OCI-LY7 (cell line): Measurements from ENCODE around the gene CHPT1. TPM values are rescaled to one million over a fixed set of nuclear protein-coding genes. Genes with fewer than 3 reads are reported as not detected.

Experiments used
- BruUV-seq: library from RNA; stranded (reverse); fragments of 400-500 nt; replicated peaks from 2 replicates; lab custom pipeline; 2021; lab: Mats Ljungman, UMichigan
- CTCF ChIA-PET: fragments of 300-600 bp; sonication (Branson Sonifier 250); formaldehyde crosslinking; loops from one replicate; lab custom pipeline; 2022; ENCODE audit warnings: antibody characterized with exemption; ENCODE audit not compliant: unreplicated experiment; lab: Charles Lee
- POLR2A ChIA-PET: fragments of 300-600 bp; sonication (Branson Sonifier 250); formaldehyde crosslinking; loops from one replicate; lab custom pipeline; 2022; ENCODE audit warnings: antibody characterized with exemption; lab: Charles Lee
- DNase-seq: peaks from one replicate; pipeline ENCODE4 v3.0.0-alpha.2; 2015; ENCODE audit warnings: low spot score
- H2AFZ ChIP-seq: fragments of 200-600 bp; sonication (generic), shearing (Covaris generic); 2 replicates; pipeline ENCODE4 v1.6.1; 2014; ENCODE audit warnings: mild to moderate bottlenecking, antibody characterized with exemption, low read length, moderate library complexity
- H3K27ac ChIP-seq: fragments of 200-600 bp; sonication (generic); 2 replicates; pipeline ENCODE4 v1.5.1; 2014; ENCODE audit warnings: mixed run types, low read depth, mild to moderate bottlenecking, moderate library complexity, low read length, inconsistent platforms; ENCODE audit not compliant: poor library complexity, severe bottlenecking
- H3K36me3 ChIP-seq: fragments of 200-600 bp; sonication (generic); 2 replicates; pipeline ENCODE4 v1.6.1; 2014; ENCODE audit warnings: mild to moderate bottlenecking, antibody characterized with exemption, low read length, moderate library complexity, mixed read lengths; ENCODE audit not compliant: insufficient read depth
- H3K4me1 ChIP-seq: fragments of 200-600 bp; sonication (generic); 2 replicates; pipeline ENCODE4 v1.5.1; 2014; ENCODE audit warnings: mild to moderate bottlenecking, low read length; ENCODE audit not compliant: insufficient read depth, poor library complexity, severe bottlenecking
- H3K4me2 ChIP-seq: fragments of 200-600 bp; sonication (generic); 2 replicates; pipeline ENCODE4 v1.6.1; 2014; ENCODE audit warnings: mild to moderate bottlenecking, low read length
- H3K4me3 ChIP-seq: fragments of 200-600 bp; sonication (generic); 2 replicates; pipeline ENCODE4 v1.5.1; 2014; ENCODE audit warnings: mild to moderate bottlenecking, low read depth, low read length; ENCODE audit not compliant: poor library complexity, severe bottlenecking
- H3K79me2 ChIP-seq: fragments of 200-600 bp; sonication (generic); 2 replicates; pipeline ENCODE4 v1.6.1; 2016; ENCODE audit warnings: low read depth, mild to moderate bottlenecking, low read length, moderate library complexity, mixed read lengths; ENCODE audit not compliant: insufficient read depth
- H3K9me2 ChIP-seq: fragments of 200-600 bp; sonication (generic); 2 replicates; pipeline ENCODE4 v1.6.1; 2016; ENCODE audit warnings: mild to moderate bottlenecking, low read length, mixed read lengths; ENCODE audit not compliant: insufficient read depth
- H3K9me3 ChIP-seq: fragments of 200-600 bp; sonication (generic); 2 replicates; pipeline ENCODE4 v1.6.1; 2014; ENCODE audit warnings: mild to moderate bottlenecking, mixed run types, low read length, mixed read lengths
- H4K20me1 ChIP-seq: fragments of 200-600 bp; sonication (generic); 2 replicates; pipeline ENCODE4 v1.6.1; 2014; ENCODE audit warnings: mild to moderate bottlenecking, antibody characterized with exemption, low read length, moderate library complexity, mixed read lengths; ENCODE audit not compliant: insufficient read depth
- EZH2phosphoT487 ChIP-seq: fragments of 200-600 bp; sonication (generic); IDR thresholded peaks from 2 replicates; pipeline ENCODE4 v1.6.1; 2018; ENCODE audit warnings: low read depth, borderline replicate concordance, mild to moderate bottlenecking, mixed run types, antibody characterized with exemption, low read length, moderate library complexity, mixed read lengths
- intact Hi-C: fragments of 100-400 bp; cut with micrococcal nuclease; formaldehyde crosslinking; loops from one replicate; pipeline ENCODE4 v1.10.0; 2022; ENCODE audit not compliant: unreplicated experiment
- total RNA-seq, 2 experiments: library from RNA; depleted of rRNA in 1 of 2; stranded (reverse); fragments of >200 nt in 1 of 2; shearing (Covaris generic) in 1 of 2; gene quantifications; 2 replicates each; pipeline ENCODE4 v1.2.3, GENCODE V29; 2014 to 2022
- TF ChIP-seq, protein P1 (sequence below): fragments of 200-600 bp; sonication (generic); conservative IDR thresholded peaks from 2 replicates; pipeline ENCODE4 v1.5.1; 2014; ENCODE audit warnings: mild to moderate bottlenecking, antibody characterized with exemption, low read length, moderate library complexity, mixed read lengths

The CHPT1 gene
- total RNA-seq, 2 experiments from 2014 or later = 44.3 to 56.6 TPM

- H3K79me2 ChIP-seq = peaks cover 19% of the 10 kb centered on the region; the same call in 1 of the 2 replicates
- TF ChIP-seq, protein P1, sequence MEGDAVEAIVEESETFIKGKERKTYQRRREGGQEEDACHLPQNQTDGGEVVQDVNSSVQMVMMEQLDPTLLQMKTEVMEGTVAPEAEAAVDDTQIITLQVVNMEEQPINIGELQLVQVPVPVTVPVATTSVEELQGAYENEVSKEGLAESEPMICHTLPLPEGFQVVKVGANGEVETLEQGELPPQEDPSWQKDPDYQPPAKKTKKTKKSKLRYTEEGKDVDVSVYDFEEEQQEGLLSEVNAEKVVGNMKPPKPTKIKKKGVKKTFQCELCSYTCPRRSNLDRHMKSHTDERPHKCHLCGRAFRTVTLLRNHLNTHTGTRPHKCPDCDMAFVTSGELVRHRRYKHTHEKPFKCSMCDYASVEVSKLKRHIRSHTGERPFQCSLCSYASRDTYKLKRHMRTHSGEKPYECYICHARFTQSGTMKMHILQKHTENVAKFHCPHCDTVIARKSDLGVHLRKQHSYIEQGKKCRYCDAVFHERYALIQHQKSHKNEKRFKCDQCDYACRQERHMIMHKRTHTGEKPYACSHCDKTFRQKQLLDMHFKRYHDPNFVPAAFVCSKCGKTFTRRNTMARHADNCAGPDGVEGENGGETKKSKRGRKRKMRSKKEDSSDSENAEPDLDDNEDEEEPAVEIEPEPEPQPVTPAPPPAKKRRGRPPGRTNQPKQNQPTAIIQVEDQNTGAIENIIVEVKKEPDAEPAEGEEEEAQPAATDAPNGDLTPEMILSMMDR = no peak
- no peak for TF ChIP-seq EZH2phosphoT487
- POLR2A ChIA-PET = interaction anchor here (0.6 to 1.1 kb wide), 4 partner anchors 8 to 148 kb away, joined by 3 to 6 read pairs (median 3); no protein-coding TSS in a partner anchor
These were observed 9.8 kb downstream of the CHPT1 start for GRCh38 chr12:101707131-101707782.

DNA sequence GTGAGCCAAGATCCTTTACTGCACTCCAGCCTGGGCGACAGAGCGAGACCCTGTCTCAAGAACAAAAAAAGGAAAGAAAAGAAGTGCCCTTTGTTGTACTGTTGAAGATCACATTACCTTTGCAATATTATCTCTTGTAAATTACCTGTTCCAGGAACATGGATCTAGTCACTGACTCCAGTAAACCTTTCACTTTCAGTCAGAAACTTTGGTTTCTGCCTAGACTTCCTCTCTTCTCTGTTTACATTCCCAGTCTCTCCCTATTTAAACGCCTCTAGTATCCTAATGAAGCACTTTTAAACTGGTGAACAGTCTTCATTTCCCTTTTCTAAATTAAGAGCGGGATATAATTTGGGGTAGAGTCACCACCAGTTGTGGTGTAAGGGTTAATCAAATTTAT, 12.8 kb downstream of the CHPT1 start:
- Histone ChIP-seq H3K36me3 (no peaks in the 10 kb centered on the region; the same call in 1 of the 2 replicates), H4K20me1 (0 out of 2 replicates have a peak, but pooled peaks cover 3% of the 10 kb centered on the region), H3K79me2 (peaks cover 19% of the 10 kb centered on the region; the same call in 1 of the 2 replicates), H3K9me2 (no peaks in the 10 kb centered on the region), H3K4me1 (peaks cover 4% of the 10 kb centered on the region), H3K4me2 (no peak overlapping the region), H2AFZ (no peak overlapping the region), H3K9me3 (no peaks in the 10 kb centered on the region), H3K4me3 (no peak overlapping the region), H3K27ac (no peak overlapping the region)
- ChIA-PET POLR2A (no interaction called here), CTCF (no interaction called here)
- no peak for TF ChIP-seq EZH2phosphoT487
- TF ChIP-seq, protein P1 = no peak
- no peak for DNase-seq
- intact Hi-C loops = no loop called here
- no TSS peak for BruUV-seq

More at GRCh38 chr12:101707131-101707782, 9.8 kb downstream of the CHPT1 start:
- 0 out of 2 replicates have a peak, but pooled peaks cover 3% of the 10 kb centered on the region for H4K20me1 ChIP-seq
- BruUV-seq = no TSS peak
- no peak overlapping the region for H3K4me2 ChIP-seq
- H3K27ac ChIP-seq = no peak overlapping the region
- H3K4me3 ChIP-seq = no peak overlapping the region
- H3K9me3 ChIP-seq = no peaks in the 10 kb centered on the region
- H3K9me2 ChIP-seq = no peaks in the 10 kb centered on the region
- H3K36me3 ChIP-seq = no peaks in the 10 kb centered on the region; the same call in 1 of the 2 replicates
- H2AFZ ChIP-seq = no peak overlapping the region
- no peak for DNase-seq
- H3K4me1 ChIP-seq = no peaks in the 10 kb centered on the region
- CTCF ChIA-PET = no interaction called here
- intact Hi-C loops = no loop called here
